K562 (cell line): ENCODE data around the gene FUT8. TPM values are rescaled to one million over a fixed set of nuclear protein-coding genes. Genes with fewer than 3 reads are reported as not detected.

Experiments
- ATAC-seq: fragments of 200-7000 bp; cut with Tn5 transposase; 3 replicates; pipeline ENCODE4 v1.9.1; 2020; ENCODE audit warnings: moderate library complexity
- BruUV-seq: library from RNA; stranded (reverse); fragments of 400-500 nt; replicated peaks from 2 replicates; lab custom pipeline; 2021; lab: Mats Ljungman, UMichigan
- CTCF ChIA-PET: fragments of 300-600 bp; formaldehyde crosslinking; extraction: SDS; loops from one replicate; lab custom pipeline; 2021; ENCODE audit warnings: low intra/inter-chr PET ratio; lab: Yijun Ruan, JAX
- POLR2A ChIA-PET: fragments of 300-600, 350-650 bp; sonication (Branson Sonifier 250); formaldehyde crosslinking; extraction: SDS; loops from one replicate; lab custom pipeline; 2021; ENCODE audit warnings: antibody characterized with exemption, inconsistent platforms; lab: Yijun Ruan, JAX
- DNase-seq, 4 experiments: peaks; one replicate each; pipeline versions ENCODE4 v3.0.0 to v3.0.0-alpha.2; 2011 to 2018; ENCODE audit warnings: low spot score in 3 of 4, mixed read lengths in 3 of 4; ENCODE audit errors: extremely low read depth in 1 of 4
- FAIRE-seq: peaks from 2 replicates; lab custom pipeline; 2011; peaks lifted over from hg19 to GRCh38; lab: Jason Lieb, UNC
- H2AFZ ChIP-seq: 2 replicates; pipeline ENCODE4 v1.6.0; 2011; ENCODE audit warnings: low read depth, low read length, control low read depth, inconsistent platforms
- H3K27ac ChIP-seq: fragments of 200-600 bp; 3 replicates; pipeline ENCODE4 v1.8.0; 2011; ENCODE audit warnings: low read depth, mild to moderate bottlenecking, control low read depth, inconsistent platforms, low read length, moderate library complexity, mixed read lengths; ENCODE audit errors: extremely low read depth
- H3K27me3 ChIP-seq, 2 experiments: fragments of 300-600 bp in 1 of 2; 2 replicates in 1 of 2; 3 replicates in 1 of 2; pipeline versions ENCODE4 v1.6.0 to v1.8.0; 2011; ENCODE audit warnings: inconsistent platforms in 2 of 2, low read length in 2 of 2, mild to moderate bottlenecking in 1 of 2, mixed read lengths in 1 of 2, moderate library complexity in 1 of 2; ENCODE audit not compliant: control insufficient read depth in 2 of 2, insufficient read depth in 2 of 2
- H3K36me3 ChIP-seq: fragments of 300-600 bp; 3 replicates; pipeline ENCODE4 v1.8.0; 2011; ENCODE audit warnings: mild to moderate bottlenecking, low read length, inconsistent platforms; ENCODE audit not compliant: control insufficient read depth, insufficient read depth
- H3K4me1 ChIP-seq, 2 experiments: fragments of 200-600 bp in 1 of 2; replicated peaks in 1 of 2; 2 replicates in 1 of 2; 3 replicates in 1 of 2; pipeline versions ENCODE4 v1.5.1 to v1.8.0; 2011; ENCODE audit warnings: inconsistent platforms in 2 of 2, low read length in 2 of 2, mild to moderate bottlenecking in 1 of 2, mixed read lengths in 1 of 2, moderate library complexity in 1 of 2; ENCODE audit not compliant: control insufficient read depth in 2 of 2, insufficient read depth in 2 of 2
- H3K4me2 ChIP-seq: 2 replicates; pipeline ENCODE4 v1.6.1; 2011; ENCODE audit warnings: low read length, control low read depth, inconsistent platforms, mixed read lengths; ENCODE audit not compliant: insufficient read depth
- H3K4me3 ChIP-seq: fragments of 200-600 bp; sonication (generic), shearing (Covaris generic); 2 replicates; pipeline ENCODE4 v1.5.1; 2016; ENCODE audit warnings: control low read depth, inconsistent platforms
- H3K79me2 ChIP-seq: fragments of 200-600 bp; 3 replicates; pipeline ENCODE4 v1.8.0; 2011; ENCODE audit warnings: low read length, inconsistent platforms; ENCODE audit not compliant: control insufficient read depth, insufficient read depth
- H3K9ac ChIP-seq, 2 experiments: 2 replicates each; pipeline versions ENCODE4 v1.6.0 to v1.6.1; 2011; ENCODE audit warnings: low read depth in 2 of 2, low read length in 2 of 2, control low read depth in 1 of 2, inconsistent platforms in 1 of 2, mild to moderate bottlenecking in 1 of 2, mixed read lengths in 1 of 2; ENCODE audit not compliant: insufficient read depth in 1 of 2
- H3K9me1 ChIP-seq: one replicate; pipeline ENCODE4 v1.6.0; 2011; ENCODE audit warnings: inconsistent platforms, mild to moderate bottlenecking, low read length, moderate library complexity; ENCODE audit not compliant: control insufficient read depth, insufficient read depth
- H3K9me3 ChIP-seq: replicated peaks from 2 replicates; pipeline ENCODE4 v1.5.1; 2011; ENCODE audit warnings: low read depth, low read length, inconsistent platforms; ENCODE audit not compliant: control insufficient read depth, insufficient read depth
- H4K20me1 ChIP-seq: replicated peaks from 2 replicates; pipeline ENCODE4 v1.6.1; 2011; ENCODE audit warnings: low read length, inconsistent platforms, mixed read lengths; ENCODE audit not compliant: control insufficient read depth, insufficient read depth
- CCAR2 ChIP-seq: fragments of 200-400 bp; formaldehyde crosslinking; IDR thresholded peaks from 2 replicates; pipeline ENCODE4 v1.6.1; 2017; ENCODE audit warnings: mild to moderate bottlenecking, low read depth, low read length
- DACH1 ChIP-seq: fragments of 450-650 bp; IDR thresholded peaks from 2 replicates; pipeline ENCODE4 v1.6.1; 2018; ENCODE audit not compliant: partially characterized antibody
- RBM25 ChIP-seq: fragments of 200-400 bp; formaldehyde crosslinking; IDR thresholded peaks from 2 replicates; pipeline ENCODE4 v1.6.1; 2018; ENCODE audit warnings: low read length, low read depth, moderate library complexity; ENCODE audit not compliant: severe bottlenecking
- SOX6 ChIP-seq: fragments of 450-650 bp; IDR thresholded peaks from 2 replicates; pipeline ENCODE4 v1.6.1; 2014; ENCODE audit warnings: mild to moderate bottlenecking
- TEAD2 ChIP-seq: fragments of 450-650 bp; IDR thresholded peaks from 2 replicates; pipeline ENCODE4 v1.6.1; 2016; ENCODE audit warnings: missing genetic modification characterization, control low read depth, missing compliant biosample characterization
- TSC22D4 ChIP-seq: fragments of 450-650 bp; IDR thresholded peaks from 2 replicates; pipeline ENCODE4 v1.6.1; 2016; ENCODE audit warnings: missing genetic modification characterization, missing biosample characterization, control low read depth
- ZNF121 ChIP-seq: sonication (generic); formaldehyde crosslinking; conservative IDR thresholded peaks from 2 replicates; pipeline ENCODE4 v1.8.0; 2022; ENCODE audit warnings: missing genetic modification reagents
- ZNF740 ChIP-seq, 3 experiments: fragments of 200-800 bp in 1 of 3; sonication (Bioruptor generic) in 1 of 3; sonication (generic) in 1 of 3; formaldehyde crosslinking in 1 of 3; IDR thresholded peaks; 2 replicates each; pipeline versions ENCODE4 v1.6.1 to v1.8.0; 2016 to 2022; ENCODE audit warnings: mild to moderate bottlenecking in 2 of 3, missing compliant biosample characterization in 2 of 3, missing genetic modification characterization in 2 of 3, missing genetic modification reagents in 1 of 3
- WGBS: fragments of 100-300 bp; shearing (Covaris generic); methylation state at CpG from one replicate; pipeline ENCODE4 v1.1.6; 2016; ENCODE audit warnings: low coverage, mixed read lengths; ENCODE audit not compliant: insufficient coverage; ENCODE audit errors: missing lambda C conversion rate; 5-methylcytosine and 5-hydroxymethylcytosine counted together
- in situ Hi-C: fragments of 300-500 bp; cut with MboI; formaldehyde crosslinking; loops from 4 replicates; pipeline ENCODE4 v1.15.0; 2018; ENCODE audit warnings: inconsistent platforms, mixed read lengths
- intact Hi-C: fragments of 100-400 bp; cut with micrococcal nuclease; formaldehyde crosslinking; loops from 2 replicates; pipeline ENCODE4 v1.14.2; 2022
- polyA plus RNA-seq, 8 experiments: library from polyadenylated mRNA; depleted of rRNA in 4 of 8; stranded (reverse) in 5 of 8; unstranded in 3 of 8; fragments of >200 nt; fragmentation: Nextera tagmentation in 2 of 8; fragmentation: Illumina TruSeq in 1 of 8; extraction: Ambion mirVana in 2 of 8; extraction: Trizol in 1 of 8; gene quantifications; 2 replicates each; pipeline versions ENCODE4 v1.2.1 to v1.2.3, GENCODE V29; 2011 to 2014; ENCODE audit warnings: inconsistent platforms in 1 of 8, missing spikeins in 1 of 8
- total RNA-seq, 7 experiments: library from RNA; depleted of rRNA in 6 of 7; stranded (reverse); fragments of >200 nt in 6 of 7; fragmentation: Illumina TruSeq in 2 of 7; extraction: Trizol in 2 of 7; gene quantifications; 2 replicates each; pipeline versions ENCODE4 v1.2.1 to v1.2.3, GENCODE V29; 2011 to 2021; ENCODE audit warnings: low replicate concordance in 1 of 7

FUT8 gene
- total and polyA plus RNA-seq, 9 of the 15 experiments (the other 6 are each of a cell fraction or from before 2014, with no cell fraction given): 4.1 to 15.2 (median 7.8) TPM

DNA sequence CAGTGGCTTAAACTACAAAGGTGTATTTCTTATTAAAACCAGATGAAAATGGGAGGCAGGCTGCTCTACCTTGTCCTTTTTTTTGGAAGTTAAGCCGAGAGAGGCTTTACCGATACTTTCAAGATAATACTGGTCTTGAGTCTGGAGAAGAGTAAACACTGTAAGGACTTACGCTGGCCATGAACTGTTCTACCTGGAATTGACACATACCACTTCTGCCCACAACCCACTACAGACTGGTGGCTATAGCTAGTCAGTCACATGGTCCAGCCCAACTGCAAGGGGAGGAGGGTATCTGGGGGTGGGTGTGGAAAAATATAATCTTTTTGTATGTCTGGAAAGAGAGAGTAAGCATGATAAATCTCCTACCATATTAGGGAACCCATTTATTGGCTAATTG, 4.4 kb upstream of the FUT8 start (continued):
- TF ChIP-seq ZNF740 (CRISPR knock-in tag; IDR thresholded peaks at IDR 0.05): no peak
- TF ChIP-seq ZNF740 (tag; IDR thresholded peaks at IDR 0.05): no peak

- no peak for FAIRE-seq
Observed at GRCh38 chr14:65410640-65411039, 1.9 kb upstream of the FUT8 start.

More at GRCh38 chr14:65410640-65411039, 1.9 kb upstream of the FUT8 start:
- TF ChIP-seq DACH1: no peak
- no peak for TF ChIP-seq SOX6
- TF ChIP-seq RBM25: peak; percentile 68
- TF ChIP-seq CCAR2: no peak
- TF ChIP-seq TSC22D4 (tag): no peak
- TF ChIP-seq TEAD2 (tag): no peak
- peak; percentile 66 for TF ChIP-seq ZNF121
- Histone ChIP-seq H4K20me1 (no peaks in the 10 kb centered on the region), H3K4me2 (no peak overlapping the region), H2AFZ (no peak overlapping the region), H3K4me1 (peaks cover 0 to 17% of the 10 kb centered on the region in 2 experiments; a peak in 1 of 5 replicates), H3K9ac (no peak overlapping the region), H3K27me3 (no peaks in the 10 kb centered on the region), H3K9me1 (no peaks in the 10 kb centered on the region), H3K9me3 (no peaks in the 10 kb centered on the region), H3K4me3 (no peak overlapping the region), H3K27ac (no peak overlapping the region), H3K36me3 (no peaks in the 10 kb centered on the region), H3K79me2 (peaks cover 15% of the 10 kb centered on the region)
- ATAC-seq (no peak), DNase-seq (no peak)
- POLR2A ChIA-PET: interaction anchor here (0.7 kb wide), 1 partner anchor 662 kb away, joined by 3 read pairs; no protein-coding TSS in a partner anchor
- CTCF ChIA-PET: no interaction called here
- WGBS: 62% methylated on average over 2 of the region's 2 CpGs
- no TSS peak for BruUV-seq
- in situ Hi-C loops (loop anchor here (25.0 kb wide), 3 partner anchors 427 to 652 kb away; no protein-coding TSS in a partner anchor), intact Hi-C loops (loop anchor here (10.0 kb wide), 2 partner anchors 186 to 654 kb away; no protein-coding TSS in a partner anchor)
